Stomach (tissue), 4 donors: Measurements from ENCODE around the gene ESRRG.

ENCODE experiments used
- POLR2A ChIP-seq, 4 donors: fragments of 450-650 bp; IDR thresholded peaks; one replicate each; pipeline ENCODE4 v1.6.1; 2016; ENCODE audit warnings: antibody characterized with exemption in 4 of 4, control low read depth in 2 of 4, mild to moderate bottlenecking in 1 of 4, moderate library complexity in 1 of 4
- TF ChIP-seq, protein P1 (sequence below), 7 experiments: fragments of 450-650 bp in 4 of 7; fragments of 200-600 bp in 3 of 7; sonication (generic) in 3 of 7; IDR thresholded peaks; one replicate each; pipeline ENCODE4 v1.5.1; 2016 to 2019; ENCODE audit warnings: antibody characterized with exemption in 7 of 7, control low read depth in 2 of 7, mild to moderate bottlenecking in 1 of 7

DNA sequence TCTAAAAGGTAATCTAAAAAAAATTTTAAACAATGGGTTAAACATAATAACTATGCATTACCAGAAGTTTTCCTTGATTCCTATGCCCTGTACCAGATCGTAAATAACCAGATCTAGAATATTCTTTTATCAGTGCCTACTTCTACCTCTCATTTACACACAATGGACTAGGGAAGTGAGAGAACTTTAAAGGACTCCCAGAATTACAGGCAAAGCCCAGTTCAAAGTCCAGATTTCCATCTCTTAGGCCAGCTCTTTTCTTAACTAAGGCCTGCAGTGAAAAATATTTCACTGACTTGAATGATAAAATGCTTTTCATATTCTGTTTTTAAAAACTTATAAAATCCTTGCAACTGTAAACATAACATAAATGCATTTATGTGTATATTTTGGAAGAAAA lies 32.6 kb downstream of the ESRRG start:
- TF ChIP-seq POLR2A (IDR thresholded peaks at IDR 0.05) = no peak
- TF ChIP-seq, protein P1, sequence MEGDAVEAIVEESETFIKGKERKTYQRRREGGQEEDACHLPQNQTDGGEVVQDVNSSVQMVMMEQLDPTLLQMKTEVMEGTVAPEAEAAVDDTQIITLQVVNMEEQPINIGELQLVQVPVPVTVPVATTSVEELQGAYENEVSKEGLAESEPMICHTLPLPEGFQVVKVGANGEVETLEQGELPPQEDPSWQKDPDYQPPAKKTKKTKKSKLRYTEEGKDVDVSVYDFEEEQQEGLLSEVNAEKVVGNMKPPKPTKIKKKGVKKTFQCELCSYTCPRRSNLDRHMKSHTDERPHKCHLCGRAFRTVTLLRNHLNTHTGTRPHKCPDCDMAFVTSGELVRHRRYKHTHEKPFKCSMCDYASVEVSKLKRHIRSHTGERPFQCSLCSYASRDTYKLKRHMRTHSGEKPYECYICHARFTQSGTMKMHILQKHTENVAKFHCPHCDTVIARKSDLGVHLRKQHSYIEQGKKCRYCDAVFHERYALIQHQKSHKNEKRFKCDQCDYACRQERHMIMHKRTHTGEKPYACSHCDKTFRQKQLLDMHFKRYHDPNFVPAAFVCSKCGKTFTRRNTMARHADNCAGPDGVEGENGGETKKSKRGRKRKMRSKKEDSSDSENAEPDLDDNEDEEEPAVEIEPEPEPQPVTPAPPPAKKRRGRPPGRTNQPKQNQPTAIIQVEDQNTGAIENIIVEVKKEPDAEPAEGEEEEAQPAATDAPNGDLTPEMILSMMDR (IDR thresholded peaks at IDR 0.05) = no peak
